ENCODE data around the gene ZNF182.
A peak's percentile ranks its signal among the peaks of the same experiment; 100 is the strongest.
"Not testable (repeated sequence)": the region's sequence is repeated elsewhere in the genome, so short reads cannot be mapped to it uniquely, and the experiment has no call there.

The ZNF182 gene

GRCh38 chrX:48003758-48004457 is at the start of gene ZNF182:
ZNF182 (minus strand) TSS chrX:48003989; CDS start chrX:48002609, 1,380 bp downstream.
- no peak within 1 kb of the TSS for H3K27ac ChIP-seq
- peak; percentile 82 for DNase-seq
- no peaks in the 10 kb centered on the region for H3K36me3 ChIP-seq (replicated peaks)
- TF ChIP-seq CTCF (IDR thresholded peaks at IDR 0.05; ENCODE audit: low read depth, low read length, missing control alignments), result no peak
- no peaks in the 10 kb centered on the region for H3K27me3 ChIP-seq (replicated peaks)
- in situ Hi-C loops (cut with HindIII; ENCODE audit: low pct_ligation_motif_present, low sequenced_read_pairs), result no loop called here
- peak within 1 kb of the TSS; percentile 75 for H3K4me3 ChIP-seq (ENCODE audit: low read depth, low read length)

GRCh38 chrX:48046846-48047245 is 43.1 kb upstream of the ZNF182 start:
- in situ Hi-C loops (cut with HindIII; ENCODE audit: low pct_ligation_motif_present, low sequenced_read_pairs), result no loop called here
- no peaks in the 10 kb centered on the region for H3K36me3 ChIP-seq (replicated peaks)

DNA sequence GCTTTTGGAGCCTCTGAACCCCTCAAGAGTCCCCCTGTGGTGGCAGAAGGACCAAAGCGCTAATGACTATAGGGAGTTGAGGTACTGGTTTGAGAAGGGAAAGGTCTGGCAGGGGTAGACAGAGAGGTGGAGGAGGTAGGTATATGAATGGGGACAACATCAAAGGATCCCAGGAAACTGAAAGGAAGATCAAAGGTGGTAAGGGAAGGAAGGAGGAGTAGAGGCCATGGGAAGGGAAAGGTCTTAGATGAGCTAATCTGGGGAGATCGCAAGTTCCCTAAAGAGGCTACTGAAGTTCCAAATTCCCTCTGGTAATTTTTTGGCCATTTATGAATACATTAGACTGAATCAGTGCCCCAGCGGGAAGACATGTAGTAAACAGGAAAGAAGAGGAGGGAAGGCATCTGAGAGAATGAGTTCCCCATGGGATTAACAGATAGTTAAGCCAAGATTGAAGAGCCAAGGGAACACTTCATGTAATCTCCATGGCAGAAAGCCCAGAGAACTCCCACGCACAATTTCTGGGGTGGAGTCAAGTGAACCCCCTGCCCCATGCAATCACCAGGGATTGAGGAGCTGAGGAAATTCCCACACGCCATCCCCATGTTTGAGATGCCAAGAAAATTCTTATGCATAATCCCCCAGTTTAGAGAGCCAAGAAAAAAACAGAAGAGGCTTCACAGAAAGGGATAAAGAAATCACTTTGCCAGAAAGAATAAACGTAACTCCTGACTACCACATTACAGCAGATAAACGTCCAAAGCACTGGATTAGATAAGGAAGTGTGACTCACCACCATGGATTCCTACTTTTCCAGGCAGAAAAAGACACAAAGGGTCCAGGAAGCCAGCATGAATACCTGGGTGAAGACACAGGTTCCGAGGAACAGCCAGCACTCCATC is 41.9 kb upstream of the ZNF182 start:
- Histone ChIP-seq H3K4me3 (ENCODE audit: low read depth, low read length) (no peak overlapping the region), H3K36me3 (replicated peaks) (no peaks in the 10 kb centered on the region), H3K27ac (peak overlapping the region; percentile 64), H3K27me3 (replicated peaks) (no peaks in the 10 kb centered on the region)
- TF ChIP-seq CTCF (IDR thresholded peaks at IDR 0.05; ENCODE audit: low read depth, low read length, missing control alignments), result no peak
- in situ Hi-C loops (cut with HindIII; ENCODE audit: low pct_ligation_motif_present, low sequenced_read_pairs), result no loop called here
- peak; percentile 69 for DNase-seq

More at GRCh38 chrX:48046846-48047245, 43.1 kb upstream of the ZNF182 start:
- Histone ChIP-seq H3K27ac (no peak overlapping the region), H3K27me3 (replicated peaks) (no peaks in the 10 kb centered on the region), H3K4me3 (ENCODE audit: low read depth, low read length) (no peak overlapping the region)
- DNase-seq, result no peak
- no peak for TF ChIP-seq CTCF (IDR thresholded peaks at IDR 0.05; ENCODE audit: low read depth, low read length, missing control alignments)

- TF ChIP-seq CTCF (IDR thresholded peaks at IDR 0.05; ENCODE audit: low read depth, low read length, missing control alignments), result no peak
- in situ Hi-C loops (cut with HindIII; ENCODE audit: low pct_ligation_motif_present, low sequenced_read_pairs), result no loop called here
- no peaks in the 10 kb centered on the region for H3K36me3 ChIP-seq (replicated peaks)
- H3K27me3 ChIP-seq (replicated peaks), result no peaks in the 10 kb centered on the region
- DNase-seq, result no peak
- H3K27ac ChIP-seq, result no peak overlapping the region
- no peak overlapping the region for H3K4me3 ChIP-seq (ENCODE audit: low read depth, low read length)
These were observed 39.3 kb upstream of the ZNF182 start for GRCh38 chrX:48043056-48043455.

DNA sequence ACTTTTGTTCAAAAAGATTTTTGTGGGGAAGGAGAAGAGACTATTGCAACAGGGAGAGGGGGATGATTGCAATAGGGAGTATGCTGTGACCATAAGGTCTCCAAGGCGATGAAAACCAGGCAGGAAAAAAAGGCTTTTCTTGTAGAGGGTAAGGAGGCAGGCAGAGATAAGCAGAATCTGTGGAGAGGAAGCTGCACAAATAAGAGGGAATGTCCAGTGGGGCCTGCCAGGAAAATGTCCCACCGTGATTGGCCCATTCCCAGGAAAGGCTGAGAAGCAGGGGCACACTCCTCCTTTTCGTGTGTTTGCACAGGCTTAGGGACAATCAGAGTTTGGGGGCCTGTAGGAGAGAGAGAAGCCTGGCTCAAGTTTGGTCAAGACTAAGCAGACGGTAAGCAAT is 32.1 kb upstream of the ZNF182 start:
- H3K27ac ChIP-seq, result no peak overlapping the region
- no peaks in the 10 kb centered on the region for H3K27me3 ChIP-seq (replicated peaks)
- DNase-seq, result no peak
- no peak for TF ChIP-seq CTCF (IDR thresholded peaks at IDR 0.05; ENCODE audit: low read depth, low read length, missing control alignments)
- H3K4me3 ChIP-seq (ENCODE audit: low read depth, low read length), result no peak overlapping the region
- in situ Hi-C loops (cut with HindIII; ENCODE audit: low pct_ligation_motif_present, low sequenced_read_pairs), result no loop called here
- H3K36me3 ChIP-seq (replicated peaks), result no peaks in the 10 kb centered on the region

DNA sequence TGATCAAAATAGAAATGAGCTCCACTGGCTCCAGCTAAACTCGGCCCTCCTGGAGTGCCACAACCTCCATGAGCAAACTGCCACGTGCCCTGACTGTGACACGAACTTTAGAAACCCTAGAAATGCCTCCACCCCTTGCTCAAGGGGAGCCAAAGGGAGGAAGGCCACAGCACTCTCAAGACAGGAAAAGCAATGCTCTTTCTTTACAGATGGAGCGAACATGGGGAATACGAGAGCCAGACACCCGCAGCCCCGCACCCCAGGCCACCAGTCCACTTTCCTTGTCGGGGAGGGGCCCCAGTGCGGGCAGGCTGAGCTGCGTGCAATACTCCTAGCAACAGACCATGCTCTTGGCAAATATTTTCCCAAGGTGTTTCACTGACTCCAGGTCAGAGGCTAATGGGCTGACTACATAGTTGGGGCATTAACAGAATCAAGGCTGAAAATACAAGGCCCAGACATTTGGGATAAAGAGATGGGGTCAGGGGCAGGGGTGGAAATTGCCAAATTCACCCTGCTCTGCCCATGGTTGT is 26.9 kb upstream of the ZNF182 start:
- H3K4me3 ChIP-seq (ENCODE audit: low read depth, low read length); H3K27me3 ChIP-seq (replicated peaks); H3K27ac ChIP-seq; H3K36me3 ChIP-seq (replicated peaks); in situ Hi-C loops (cut with HindIII; ENCODE audit: low pct_ligation_motif_present, low sequenced_read_pairs); DNase-seq: not testable (repeated sequence)

All from brain microvascular endothelial cell (primary cell).